OCI-LY7 (cell line): ENCODE measurements around the gene ZNF821.
"Not testable (repeated sequence)": the region's sequence is repeated elsewhere in the genome, so short reads cannot be mapped to it uniquely, and the experiment has no call there.

Source experiments
- EZH2phosphoT487 ChIP-seq: fragments of 200-600 bp; sonication (generic); IDR thresholded peaks from 2 replicates; pipeline ENCODE4 v1.6.1; 2018; ENCODE audit warnings: low read depth, borderline replicate concordance, mild to moderate bottlenecking, mixed run types, antibody characterized with exemption, low read length, moderate library complexity, mixed read lengths
- TF ChIP-seq, protein P1 (sequence below): fragments of 200-600 bp; sonication (generic); conservative IDR thresholded peaks from 2 replicates; pipeline ENCODE4 v1.5.1; 2014; ENCODE audit warnings: mild to moderate bottlenecking, antibody characterized with exemption, low read length, moderate library complexity, mixed read lengths

- TF ChIP-seq, protein P1, sequence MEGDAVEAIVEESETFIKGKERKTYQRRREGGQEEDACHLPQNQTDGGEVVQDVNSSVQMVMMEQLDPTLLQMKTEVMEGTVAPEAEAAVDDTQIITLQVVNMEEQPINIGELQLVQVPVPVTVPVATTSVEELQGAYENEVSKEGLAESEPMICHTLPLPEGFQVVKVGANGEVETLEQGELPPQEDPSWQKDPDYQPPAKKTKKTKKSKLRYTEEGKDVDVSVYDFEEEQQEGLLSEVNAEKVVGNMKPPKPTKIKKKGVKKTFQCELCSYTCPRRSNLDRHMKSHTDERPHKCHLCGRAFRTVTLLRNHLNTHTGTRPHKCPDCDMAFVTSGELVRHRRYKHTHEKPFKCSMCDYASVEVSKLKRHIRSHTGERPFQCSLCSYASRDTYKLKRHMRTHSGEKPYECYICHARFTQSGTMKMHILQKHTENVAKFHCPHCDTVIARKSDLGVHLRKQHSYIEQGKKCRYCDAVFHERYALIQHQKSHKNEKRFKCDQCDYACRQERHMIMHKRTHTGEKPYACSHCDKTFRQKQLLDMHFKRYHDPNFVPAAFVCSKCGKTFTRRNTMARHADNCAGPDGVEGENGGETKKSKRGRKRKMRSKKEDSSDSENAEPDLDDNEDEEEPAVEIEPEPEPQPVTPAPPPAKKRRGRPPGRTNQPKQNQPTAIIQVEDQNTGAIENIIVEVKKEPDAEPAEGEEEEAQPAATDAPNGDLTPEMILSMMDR, result not testable (repeated sequence)
- TF ChIP-seq EZH2phosphoT487, result not testable (repeated sequence)
Measured at GRCh38 chr16:71832112-71832511, 51.9 kb downstream of the ZNF821 start.
